GM21447 (cell line): Measurements from ENCODE around the gene DOK1.
A peak's percentile ranks its signal among the peaks of the same experiment; 100 is the strongest.
"Not testable (repeated sequence)": the region's sequence is repeated elsewhere in the genome, so short reads cannot be mapped to it uniquely, and the experiment has no call there.

ENCODE experiments used
- ATAC-seq: cut with Tn5 transposase; IDR thresholded peaks from one replicate; pipeline ENCODE4 v1.9.1; 2021; ENCODE audit not compliant: unreplicated experiment

The DOK1 gene

DNA sequence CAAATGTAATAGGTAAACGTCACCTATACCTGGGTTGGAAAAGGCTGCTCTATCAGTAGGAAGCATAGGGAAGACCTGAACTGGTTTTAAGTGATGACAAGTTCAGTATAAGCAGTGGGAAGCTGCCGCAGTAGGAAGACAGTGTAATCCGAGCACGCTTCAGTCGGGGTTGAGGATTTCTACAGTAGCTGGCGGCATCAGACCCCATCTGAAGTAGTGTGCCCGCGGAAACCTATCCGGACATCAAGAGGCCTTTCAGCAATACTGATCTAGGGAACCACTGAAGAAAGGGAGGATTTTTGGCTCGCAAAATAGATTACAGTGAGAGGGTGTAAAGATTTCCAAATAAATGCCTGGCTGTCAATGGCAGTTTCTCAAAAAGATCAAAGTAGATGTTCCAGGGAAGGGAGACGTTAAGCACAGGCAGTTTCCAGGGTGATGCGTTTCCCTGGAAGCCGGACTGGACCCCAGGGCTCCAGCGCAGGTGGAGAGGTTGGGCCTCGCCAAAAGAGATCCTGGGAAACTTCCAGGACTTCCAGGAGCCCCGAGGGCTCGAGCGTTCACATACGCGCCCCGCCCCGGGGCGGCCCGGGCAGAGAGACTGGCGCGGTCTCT is 6.1 kb upstream of the DOK1 start:
- no peak for ATAC-seq

DNA sequence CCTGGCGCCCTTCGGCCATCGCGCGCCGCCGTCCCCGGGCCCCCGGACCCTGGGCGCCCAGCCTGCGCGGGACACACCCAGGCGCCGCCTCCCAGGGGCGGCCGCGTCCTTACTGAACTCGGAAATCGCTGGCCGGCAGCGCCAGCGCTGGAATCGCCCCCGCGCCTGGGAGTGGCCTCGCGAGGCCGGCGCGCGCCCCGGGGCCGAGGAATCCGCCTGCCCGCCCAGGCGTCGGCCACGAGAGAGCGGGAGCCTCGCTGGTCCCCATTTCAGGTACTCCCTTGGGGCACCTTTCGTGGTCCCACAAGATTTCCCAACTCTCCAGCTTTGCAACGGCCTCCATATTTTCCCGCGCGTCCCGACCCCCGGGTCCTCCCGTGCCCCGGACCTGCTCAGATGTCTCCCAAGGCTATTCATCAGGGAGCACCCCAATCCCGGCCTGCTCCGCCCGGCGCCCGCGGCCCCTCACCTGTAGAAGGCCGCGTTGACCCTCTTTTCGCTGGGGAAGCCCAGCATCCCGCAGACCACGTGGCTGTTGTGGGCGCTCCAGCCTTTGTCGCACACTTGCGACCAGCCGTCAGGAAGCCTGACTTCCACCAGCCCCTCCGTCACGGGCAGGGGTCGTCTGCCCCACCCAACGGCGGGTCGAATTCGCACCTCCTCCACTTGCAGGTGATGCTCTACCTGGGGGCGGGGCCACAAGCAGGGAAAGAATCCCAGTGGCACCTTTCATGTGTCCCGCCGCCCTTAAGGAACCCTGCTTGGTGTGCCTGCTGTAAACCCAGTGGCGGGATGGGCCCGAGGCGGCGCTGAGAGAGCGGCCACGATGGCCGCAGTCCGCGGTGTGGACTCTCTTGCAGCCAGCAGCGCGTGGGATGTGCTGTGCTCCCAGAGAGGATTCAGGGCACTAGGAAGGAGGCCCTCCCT is 5.4 kb upstream of the DOK1 start:
- no peak for ATAC-seq

DNA sequence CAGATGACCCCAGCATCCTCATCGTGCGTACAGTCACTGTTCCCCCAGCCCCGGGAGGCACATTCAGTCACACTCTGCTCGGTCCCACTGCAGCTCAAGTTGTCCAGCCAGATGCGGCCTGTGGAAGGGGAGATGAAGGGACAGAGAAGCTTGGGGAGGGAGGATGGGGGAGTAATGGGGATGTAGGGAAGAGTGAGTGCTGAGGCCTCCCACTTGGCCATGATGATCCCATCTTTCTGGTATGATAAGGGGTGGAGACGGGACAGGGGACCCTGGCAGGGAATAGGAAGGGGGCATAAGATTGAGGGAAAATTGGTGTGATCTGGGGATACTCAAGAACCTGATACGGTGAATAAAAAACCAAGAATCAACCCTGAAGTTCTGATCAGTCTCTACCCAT is 4.3 kb upstream of the DOK1 start:
- ATAC-seq, result no peak

DNA sequence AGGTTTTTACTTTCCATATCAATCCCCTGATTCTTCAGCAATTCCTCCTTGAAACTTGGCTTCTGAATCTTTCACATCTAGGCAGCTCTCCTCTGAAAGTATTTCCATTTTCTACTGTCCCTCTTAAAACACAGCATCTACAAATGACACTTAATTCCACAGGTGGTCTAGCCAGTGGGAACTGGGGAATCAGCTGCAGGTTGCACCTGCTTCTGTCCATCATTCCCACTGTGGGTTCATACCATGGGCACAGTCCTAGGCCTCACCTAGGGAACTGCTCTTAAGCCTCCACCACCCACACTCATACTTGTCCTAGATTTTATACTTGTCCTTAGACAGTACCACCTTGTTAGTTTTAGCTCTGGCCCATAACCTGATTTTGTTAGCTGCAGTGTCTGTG is 3.0 kb upstream of the DOK1 start:
- no peak for ATAC-seq

DNA sequence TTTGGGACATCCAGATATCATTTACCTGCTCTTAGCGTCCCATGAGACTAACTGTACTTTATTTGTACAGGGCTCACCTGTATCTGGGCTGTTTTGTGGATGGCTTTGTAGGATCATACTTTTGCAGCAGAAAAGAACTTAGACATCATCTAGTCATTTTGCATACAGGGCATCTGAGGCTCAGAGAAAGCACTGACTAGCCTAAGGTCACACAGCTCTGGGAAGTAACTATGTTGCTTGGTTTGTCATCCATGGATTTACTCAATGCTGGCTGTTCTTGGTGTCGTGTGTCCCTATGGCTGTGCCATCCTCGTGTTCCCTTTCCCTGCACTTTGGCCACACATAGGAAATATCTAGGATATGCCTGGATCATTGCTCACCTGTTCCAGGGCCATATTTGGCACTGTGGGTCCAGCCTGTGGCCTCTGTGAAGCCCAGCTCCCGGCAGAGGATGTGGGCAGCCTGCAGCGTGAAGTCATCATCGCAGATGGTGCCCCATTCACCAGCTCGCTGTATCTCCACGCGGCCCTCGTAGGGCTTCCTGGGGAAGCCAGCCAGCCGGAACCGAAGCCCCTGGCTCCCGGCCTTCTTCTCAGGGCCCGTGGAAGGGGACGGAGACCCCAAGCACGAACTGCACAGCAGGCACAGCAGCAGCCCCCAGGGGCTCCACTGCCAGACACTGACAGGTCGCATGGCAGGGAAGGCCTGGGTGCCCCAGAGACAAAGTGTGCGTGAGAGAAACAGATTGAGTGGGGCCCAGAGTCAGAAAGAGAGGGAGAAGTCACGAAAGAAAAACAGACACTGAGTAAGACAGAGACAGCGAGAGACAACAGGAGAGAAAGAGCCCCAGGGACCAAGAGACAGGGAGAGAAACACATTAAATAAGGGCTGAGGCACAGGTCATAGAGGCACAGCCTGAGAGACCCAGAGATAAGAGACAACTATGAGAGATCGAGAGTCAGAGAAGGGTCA is 2.3 kb upstream of the DOK1 start:
- ATAC-seq, result no peak

DNA sequence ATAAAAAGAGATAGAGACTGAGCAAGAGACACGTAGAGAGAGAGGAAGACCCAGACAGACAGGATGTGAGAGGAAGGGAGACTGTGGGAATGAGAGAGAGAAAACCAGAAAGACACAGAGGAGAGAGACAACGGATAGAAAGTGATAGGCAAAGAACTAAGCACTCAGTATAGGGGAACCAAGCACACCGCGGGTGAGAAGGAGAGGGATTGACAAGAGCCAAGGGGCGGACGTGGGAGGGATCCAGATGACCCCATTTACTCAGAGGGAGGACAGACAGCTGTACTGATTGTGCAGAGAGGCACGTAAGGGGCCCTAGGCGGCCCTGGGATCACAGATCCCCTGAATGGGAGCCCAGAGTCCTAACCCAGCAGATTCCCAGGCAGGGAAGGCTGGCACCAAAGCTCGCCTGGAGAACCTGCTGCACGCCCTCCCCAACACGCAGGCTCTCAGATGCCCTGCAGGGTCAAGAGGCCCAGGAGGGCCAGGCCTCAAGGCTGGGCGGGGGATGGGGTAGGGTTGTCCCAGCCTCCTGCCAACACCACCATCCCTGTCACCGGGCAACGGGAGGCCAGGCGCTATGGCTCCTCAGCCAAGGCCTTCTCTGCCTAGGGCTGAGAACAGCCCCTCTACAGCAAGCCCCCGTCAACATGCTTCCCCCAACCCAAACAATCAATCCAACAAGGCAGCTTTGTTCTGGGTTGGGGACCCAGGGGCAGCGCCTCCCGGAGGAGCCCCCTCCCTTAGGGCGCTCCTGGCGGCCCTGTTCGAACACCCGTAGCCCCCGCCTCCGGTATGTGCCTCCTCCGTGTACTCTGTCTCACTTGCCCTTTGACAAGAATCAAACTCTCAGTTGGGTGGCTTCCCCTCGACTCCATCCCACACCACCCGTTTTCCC is 1.4 kb upstream of the DOK1 start:
- no peak for ATAC-seq

DNA sequence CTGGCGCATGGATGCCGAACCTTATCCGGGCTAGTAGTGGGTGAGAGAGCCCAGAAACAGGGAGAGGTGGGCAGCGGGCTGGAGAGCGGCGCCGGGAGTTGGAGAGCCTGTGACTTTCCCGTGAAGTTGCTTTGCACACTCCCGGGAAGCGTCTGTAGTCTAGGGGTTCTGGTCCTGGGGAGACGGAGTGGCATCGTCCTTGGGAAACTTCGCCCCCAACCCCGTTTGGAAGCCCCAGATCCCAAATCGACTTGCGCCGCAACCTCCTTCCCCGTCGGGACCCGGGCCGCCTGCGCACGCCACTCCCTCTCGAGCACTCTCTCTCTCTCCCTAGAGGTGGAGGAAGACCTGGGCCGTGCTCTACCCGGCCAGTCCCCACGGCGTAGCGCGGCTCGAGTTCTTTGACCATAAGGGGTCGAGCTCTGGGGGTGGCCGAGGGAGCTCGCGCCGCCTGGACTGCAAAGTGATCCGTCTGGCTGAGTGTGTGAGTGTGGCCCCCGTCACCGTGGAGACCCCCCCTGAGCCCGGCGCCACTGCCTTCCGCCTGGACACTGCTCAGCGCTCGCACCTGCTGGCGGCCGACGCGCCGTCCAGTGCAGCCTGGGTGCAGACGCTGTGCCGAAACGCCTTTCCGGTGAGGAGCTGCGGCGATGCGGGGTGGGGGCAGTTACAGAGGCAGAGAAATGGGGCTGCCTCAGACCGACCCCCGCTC is 456 bp downstream of the DOK1 start:
- peak; percentile 45 for ATAC-seq

DNA sequence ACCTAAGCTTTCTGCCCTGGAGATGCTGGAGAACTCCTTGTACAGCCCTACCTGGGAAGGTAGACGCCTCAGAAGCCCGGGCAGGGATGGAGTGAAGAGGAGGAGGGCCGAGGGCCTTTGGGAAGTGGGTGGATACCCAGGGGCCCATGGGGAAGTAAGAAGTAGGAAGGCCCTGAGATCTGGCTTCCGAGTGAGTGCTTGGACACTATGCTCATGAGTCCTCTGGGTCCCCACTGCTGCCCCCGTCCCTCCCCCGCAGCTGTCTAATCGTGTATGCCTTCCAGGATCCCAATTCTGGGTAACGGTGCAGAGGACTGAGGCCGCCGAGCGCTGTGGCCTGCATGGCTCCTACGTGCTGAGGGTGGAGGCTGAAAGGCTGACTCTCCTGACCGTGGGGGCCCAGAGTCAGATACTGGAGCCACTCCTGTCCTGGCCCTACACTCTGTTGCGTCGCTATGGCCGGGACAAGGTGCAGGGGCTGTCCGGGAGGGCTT is 1.1 kb downstream of the DOK1 start:
- ATAC-seq, result no peak

DNA sequence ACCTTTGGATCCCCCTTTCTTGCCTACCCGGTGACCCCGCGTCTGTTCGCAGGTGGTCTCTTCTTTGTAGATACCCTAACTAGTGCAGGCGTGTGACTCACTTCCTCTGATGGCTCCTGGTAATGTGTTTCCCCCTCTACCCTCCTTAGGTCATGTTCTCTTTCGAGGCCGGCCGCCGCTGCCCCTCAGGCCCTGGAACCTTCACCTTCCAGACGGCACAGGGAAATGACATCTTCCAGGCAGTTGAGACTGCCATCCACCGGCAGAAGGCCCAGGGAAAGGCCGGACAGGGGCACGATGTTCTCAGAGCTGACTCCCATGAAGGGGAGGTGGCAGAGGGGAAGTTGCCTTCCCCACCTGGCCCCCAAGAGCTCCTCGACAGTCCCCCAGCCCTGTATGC is 1.6 kb downstream of the DOK1 start:
- ATAC-seq, result no peak

DNA sequence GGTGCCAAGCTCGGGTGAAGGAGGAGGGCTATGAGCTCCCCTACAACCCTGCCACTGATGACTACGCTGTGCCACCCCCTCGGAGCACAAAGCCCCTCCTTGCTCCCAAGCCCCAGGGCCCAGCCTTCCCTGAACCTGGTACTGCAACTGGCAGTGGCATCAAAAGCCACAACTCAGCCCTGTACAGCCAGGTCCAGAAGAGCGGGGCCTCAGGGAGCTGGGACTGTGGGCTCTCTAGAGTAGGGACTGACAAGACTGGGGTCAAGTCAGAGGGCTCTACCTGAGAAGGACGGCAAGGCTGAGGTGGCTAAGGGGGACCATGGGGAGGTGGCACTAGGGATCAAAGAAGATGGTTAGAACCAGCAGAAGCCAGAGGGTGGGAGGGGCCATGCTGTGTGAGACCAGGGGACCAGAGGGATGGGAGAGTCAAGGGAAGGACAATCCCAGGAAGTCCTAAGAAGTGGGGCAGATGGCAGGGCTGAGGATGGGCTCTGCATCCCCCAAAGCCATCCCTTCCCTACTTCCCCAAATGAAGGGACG is 2.4 kb downstream of the DOK1 start:
- ATAC-seq, result no peak

DNA sequence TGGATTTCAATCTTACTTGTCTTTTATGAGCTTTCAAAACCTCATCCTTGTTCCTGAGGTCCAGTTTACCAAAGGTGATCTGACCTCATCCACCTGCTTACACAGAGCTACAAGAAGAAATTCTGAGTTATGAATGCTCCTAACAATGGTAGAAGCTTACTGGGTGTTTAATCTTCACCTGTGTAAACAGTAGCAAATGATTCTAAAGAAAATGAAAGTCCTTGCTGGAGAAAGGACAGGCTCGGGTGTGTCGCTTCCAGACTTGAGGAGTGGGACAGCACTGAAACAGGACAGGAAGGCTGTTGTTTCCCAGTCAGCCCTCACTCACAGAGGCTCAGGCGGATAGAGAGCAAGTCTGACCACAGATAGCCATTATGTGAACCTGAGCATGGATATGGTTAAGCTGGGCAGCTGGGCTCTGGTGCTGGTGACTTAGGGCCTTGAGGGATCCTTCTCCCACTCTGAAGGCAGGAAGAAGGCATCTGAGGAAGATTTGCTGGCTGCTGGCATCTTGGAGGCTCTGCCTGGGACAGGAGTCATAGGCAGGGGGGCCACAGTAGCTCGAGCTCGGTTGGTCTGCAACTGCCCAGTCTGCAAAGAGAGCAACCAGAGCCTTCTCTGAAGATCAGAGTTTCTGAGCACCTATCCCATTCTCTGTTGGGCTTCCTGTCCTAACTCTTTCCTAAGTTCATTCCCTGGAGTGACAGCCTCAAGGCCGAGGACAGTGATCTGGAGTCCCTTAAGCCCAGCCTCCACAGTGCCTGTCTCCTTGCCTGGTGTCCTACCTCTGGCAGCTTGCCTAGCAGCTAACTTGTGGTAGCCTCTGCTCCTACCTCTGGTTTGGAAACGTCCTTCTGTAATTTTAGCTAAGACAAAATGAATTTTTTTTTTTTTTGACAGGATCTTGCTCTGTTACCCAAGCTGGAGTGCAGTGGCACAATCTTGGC is 4.0 kb downstream of the DOK1 start:
- no peak for ATAC-seq

DNA sequence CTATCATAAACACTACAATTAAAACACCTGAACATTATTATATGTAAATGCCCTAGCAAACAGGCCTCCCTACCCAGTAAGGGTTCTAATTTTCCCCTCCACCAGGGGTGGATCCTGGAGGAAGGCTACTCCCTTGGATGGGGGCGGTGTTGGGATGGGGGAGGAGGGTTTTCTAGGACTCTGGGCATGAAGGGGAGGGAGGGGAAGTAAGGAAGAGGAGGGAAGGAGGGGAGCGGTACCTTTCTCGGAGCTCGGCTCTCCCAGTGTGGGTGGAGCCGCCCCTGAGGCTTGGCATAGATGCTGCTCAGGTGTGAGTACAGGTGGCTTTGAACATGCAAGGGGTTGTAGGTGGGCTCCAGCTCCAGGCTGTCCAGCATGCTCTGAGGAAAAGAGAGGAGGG is 5.4 kb downstream of the DOK1 start:
- no peak for ATAC-seq

DNA sequence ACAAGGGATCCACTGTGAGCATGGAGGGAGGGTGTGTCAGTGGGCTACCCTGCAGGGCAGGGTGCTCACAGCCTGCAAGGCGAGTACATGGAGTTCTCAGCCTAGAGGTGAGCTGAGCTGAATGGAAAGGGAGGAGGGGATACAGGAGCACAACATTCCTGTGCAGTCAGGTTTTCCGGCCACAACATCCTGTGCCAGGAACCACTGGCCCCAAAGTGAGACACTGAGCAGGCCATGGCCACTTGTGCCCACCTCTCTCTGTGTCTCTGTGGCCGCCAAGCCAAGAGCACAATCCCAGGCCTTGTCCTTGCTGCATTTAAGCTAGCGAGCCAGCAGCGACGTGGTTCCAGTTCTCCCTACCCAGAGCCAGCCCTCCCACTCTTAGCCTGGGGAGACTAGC is 6.1 kb downstream of the DOK1 start:
- no peak for ATAC-seq

DNA sequence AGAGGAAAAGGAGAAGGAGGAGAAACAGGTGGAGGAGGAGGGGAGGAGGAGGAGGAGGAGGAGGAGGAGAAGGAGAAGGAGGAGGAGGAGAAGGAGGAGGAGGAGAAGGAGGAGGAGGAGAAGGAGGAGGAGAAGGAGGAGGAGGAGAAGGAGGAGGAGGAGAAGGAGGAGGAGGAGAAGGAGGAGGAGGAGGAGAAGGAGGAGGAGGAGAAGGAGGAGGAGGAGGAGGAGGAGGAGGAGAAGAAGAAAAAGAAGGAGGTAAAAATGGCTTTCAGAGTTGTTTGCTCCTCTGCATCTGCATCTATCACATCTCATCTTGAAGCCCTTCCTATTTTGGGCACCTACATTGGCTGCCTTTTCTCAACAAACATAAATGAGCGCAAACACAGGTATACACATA is 6.5 kb downstream of the DOK1 start:
- ATAC-seq, result not testable (repeated sequence)

DNA sequence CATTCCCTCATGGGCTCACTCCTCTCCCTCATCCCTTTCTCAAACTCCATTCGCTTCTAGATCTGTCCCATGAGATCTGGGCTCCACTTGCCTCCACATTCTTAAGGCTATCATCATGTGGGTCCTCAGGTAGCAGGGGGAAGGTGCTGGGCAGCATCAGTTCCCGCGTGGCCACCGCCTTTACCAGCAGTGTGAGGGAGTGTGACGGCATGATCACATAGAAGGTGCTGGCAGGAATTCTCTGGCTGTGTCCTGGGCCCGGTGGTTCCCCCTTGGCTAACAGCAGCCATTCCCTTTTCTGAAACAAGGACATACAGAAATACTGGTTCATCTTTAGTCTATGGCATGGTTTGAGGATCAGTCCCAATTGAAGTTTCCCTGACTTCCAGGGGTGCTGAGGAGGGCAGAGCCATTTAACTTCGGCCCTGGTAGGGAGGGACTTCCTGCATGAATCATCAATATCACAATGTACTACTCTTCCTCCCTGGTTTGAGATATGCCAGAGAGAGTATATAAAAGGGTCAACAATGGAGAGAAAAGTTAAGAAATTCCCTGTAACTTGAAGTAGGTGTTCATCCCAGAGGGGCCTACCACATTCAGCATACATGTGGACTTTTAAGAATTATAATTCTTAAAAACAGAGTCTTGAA is 7.7 kb downstream of the DOK1 start:
- no peak for ATAC-seq

DNA sequence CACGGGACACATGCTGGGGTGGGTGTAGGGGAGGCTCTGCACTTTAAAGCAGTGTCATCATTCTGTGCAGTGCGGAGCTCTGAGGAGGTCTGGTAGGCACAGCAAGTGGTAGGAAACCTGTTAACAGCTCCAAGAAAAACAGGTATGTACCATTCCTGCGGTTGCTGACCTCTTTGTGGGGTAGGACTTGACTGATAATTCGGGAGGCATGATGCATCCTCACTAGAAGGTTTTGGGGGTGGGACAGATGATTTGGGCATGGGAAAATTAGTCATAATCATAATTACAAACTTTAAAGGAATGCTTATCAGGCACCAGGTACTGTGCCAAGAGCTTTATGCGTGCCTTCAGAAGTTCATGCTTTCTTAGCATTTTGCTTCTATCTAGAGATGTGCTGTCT is 9.7 kb downstream of the DOK1 start:
- no peak for ATAC-seq

DNA sequence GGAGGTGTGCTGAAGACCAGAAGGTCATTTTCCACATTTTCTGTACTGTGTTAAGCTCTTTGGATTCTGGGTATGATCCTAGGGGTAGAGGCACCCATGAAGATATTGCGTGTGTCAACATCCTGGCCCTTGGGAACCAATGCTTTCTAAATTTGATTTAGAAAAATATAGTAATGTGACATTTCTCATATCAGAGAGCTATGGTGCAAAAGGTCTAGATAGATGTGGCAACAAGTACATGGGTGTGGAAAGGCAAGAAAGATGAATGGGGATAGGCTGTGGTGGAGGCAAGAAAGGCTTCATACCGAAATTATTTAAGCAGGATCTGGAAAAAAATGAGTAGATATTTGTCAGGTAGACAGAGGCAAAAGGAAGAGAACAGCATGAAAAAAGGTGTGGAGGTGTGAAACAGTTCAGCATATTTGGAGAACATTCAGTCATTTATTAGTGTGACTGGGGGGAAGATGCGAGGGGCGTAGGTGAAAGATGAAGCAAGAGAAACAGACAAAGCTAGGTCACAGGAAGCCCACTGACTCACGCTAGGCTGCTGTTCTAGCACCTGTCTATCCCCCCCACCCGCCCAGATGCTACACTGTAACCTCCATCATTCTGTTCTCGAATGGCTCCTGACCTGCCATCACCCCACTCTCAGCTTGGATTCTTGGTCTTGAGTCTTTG is 11.7 kb downstream of the DOK1 start:
- ATAC-seq, result no peak
